Measurements from ENCODE around the gene SLC8A3.
A peak's percentile ranks its signal among the peaks of the same experiment; 100 is the strongest.
"Not testable (repeated sequence)": the region's sequence is repeated elsewhere in the genome, so short reads cannot be mapped to it uniquely, and the experiment has no call there.

SLC8A3 gene, protein sequence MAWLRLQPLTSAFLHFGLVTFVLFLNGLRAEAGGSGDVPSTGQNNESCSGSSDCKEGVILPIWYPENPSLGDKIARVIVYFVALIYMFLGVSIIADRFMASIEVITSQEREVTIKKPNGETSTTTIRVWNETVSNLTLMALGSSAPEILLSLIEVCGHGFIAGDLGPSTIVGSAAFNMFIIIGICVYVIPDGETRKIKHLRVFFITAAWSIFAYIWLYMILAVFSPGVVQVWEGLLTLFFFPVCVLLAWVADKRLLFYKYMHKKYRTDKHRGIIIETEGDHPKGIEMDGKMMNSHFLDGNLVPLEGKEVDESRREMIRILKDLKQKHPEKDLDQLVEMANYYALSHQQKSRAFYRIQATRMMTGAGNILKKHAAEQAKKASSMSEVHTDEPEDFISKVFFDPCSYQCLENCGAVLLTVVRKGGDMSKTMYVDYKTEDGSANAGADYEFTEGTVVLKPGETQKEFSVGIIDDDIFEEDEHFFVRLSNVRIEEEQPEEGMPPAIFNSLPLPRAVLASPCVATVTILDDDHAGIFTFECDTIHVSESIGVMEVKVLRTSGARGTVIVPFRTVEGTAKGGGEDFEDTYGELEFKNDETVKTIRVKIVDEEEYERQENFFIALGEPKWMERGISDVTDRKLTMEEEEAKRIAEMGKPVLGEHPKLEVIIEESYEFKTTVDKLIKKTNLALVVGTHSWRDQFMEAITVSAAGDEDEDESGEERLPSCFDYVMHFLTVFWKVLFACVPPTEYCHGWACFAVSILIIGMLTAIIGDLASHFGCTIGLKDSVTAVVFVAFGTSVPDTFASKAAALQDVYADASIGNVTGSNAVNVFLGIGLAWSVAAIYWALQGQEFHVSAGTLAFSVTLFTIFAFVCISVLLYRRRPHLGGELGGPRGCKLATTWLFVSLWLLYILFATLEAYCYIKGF

GRCh38 chr14:70188659-70189455 lies at the start of gene SLC8A3:
Gene SLC8A3 (minus strand): TSS chr14:70188951. CDS start chr14:70168422, 20,529 bp downstream.
- no peak for TF ChIP-seq CTCF (IDR thresholded peaks at IDR 0.05; ENCODE audit: extremely low read depth, missing control alignments)
- peak; percentile 86 for DNase-seq (ENCODE audit: low spot score)

- no peak for TF ChIP-seq CTCF (IDR thresholded peaks at IDR 0.05; ENCODE audit: extremely low read depth, missing control alignments)
- DNase-seq (ENCODE audit: low spot score): no peak
These were observed 49.0 kb upstream of the SLC8A3 start for GRCh38 chr14:70237710-70238109.

DNA sequence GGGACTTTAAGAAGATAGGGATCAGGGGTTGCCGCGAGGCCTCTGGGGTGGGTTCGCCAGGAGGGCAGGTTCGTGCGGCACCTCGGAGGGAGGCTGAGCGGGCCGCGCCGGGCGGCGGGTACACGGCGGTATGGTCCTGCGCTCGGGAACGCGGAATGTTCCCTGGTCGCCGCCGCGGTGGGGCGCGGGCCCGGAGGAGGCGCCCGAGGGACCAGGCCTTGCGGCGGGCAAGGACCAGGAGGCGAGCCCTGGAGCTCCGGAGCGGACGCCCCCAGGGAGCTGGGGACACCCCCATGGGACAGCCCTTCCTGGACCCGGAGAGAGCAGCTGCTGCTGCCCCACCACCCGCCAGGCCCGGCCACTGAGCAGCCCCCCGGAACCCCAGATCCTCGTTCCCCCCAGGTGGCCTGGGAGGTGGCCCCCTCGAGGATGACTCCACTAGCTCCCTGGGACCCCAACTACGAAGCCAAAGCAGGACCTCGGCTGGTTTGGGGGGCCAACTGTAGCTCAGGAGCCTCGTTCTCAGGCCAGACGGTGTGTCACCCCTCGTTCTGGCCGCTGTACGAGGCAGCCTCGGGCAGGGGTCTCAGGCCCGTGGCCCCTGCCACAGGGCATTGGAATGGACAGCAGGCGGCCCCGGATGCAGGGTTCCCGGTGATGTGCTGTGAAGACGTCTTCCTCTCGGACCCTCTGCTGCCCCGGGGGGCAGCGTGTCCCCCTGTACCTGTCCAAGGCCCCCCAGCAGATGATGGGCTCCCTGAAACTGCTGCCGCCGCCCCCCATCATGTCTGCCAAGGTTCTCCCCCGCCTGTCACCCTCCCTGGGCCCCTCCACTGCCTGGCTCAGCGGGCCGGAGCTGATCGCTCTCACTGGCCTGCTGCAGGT lies 45.6 kb upstream of the SLC8A3 start:
- DNase-seq (ENCODE audit: low spot score): no peak
- no peak for TF ChIP-seq CTCF (IDR thresholded peaks at IDR 0.05; ENCODE audit: extremely low read depth, missing control alignments)

GRCh38 chr14:70231756-70232544 lies 43.2 kb upstream of the SLC8A3 start:
- peak; percentile 22 for DNase-seq (ENCODE audit: low spot score)

DNA sequence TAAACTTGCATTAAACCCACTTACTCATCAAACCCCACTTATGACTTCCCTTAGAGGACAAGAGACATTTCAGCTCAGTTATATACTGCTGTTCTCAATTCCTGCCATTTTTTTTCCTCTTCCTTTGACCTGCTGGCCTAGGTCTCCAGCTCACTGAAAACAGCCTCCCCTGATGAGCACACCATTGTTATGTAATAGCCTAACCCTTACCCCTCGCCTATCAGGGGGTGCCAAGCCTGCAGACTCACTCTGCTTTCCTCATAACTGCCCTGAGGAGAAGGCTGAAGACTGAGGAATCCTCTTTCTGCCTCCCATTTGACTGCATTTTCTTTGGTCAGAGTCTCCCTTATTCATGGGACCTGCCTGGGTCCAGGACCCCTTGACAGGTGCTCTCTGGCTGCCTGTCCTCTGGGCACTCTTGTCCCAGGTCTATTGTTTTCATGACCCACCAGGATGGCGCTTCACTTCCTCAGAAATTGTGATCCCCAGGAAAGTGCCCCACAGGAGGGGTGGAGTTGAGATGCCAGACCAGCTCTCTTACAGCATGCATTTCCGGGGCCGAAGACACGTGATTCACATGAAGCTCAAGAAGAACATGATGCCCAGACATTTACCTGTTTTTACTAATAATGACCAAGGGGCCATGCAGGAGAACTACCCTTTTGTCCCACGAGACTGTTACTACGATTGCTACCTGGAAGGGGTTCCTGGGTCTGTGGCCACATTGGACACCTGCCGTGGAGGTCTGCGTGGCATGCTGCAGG lies 41.3 kb upstream of the SLC8A3 start:
- DNase-seq (ENCODE audit: low spot score): not testable (repeated sequence)

DNA sequence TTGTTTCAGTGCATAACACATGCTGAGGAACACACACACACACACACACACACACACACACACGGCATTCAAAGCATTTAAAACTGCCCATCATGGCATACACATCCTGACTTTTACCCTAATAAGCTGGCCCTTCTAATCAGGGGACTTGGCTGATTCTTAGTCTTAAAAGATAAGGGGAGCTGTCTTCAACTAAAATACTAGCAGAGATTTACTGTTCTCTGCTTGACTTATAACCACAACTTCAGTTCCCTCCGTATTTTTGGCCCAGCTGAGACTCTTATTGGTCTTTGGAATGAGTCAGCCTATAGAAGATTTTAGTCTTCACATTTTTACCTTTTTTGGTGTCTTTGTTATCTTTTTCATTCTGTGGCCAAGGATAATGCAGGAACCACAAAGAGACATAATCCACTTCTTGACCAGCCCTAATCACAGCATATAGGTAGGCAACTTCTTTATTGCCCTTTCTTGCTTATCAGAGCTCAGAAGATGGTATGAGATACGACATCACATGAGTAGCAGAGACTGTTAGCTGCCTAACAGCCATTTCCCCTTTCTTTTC lies 25.1 kb upstream of the SLC8A3 start:
- no peak for TF ChIP-seq CTCF (IDR thresholded peaks at IDR 0.05; ENCODE audit: extremely low read depth, missing control alignments)
- no peak for DNase-seq (ENCODE audit: low spot score)

All from GM20000 (cell line).